ENCODE data around the gene LHX6. TPM values are rescaled to one million over a fixed set of nuclear protein-coding genes. Genes with fewer than 3 reads are reported as not detected.

LHX6 gene
- total RNA-seq, 1 donor from 2014 or later = 0.07 TPM

DNA sequence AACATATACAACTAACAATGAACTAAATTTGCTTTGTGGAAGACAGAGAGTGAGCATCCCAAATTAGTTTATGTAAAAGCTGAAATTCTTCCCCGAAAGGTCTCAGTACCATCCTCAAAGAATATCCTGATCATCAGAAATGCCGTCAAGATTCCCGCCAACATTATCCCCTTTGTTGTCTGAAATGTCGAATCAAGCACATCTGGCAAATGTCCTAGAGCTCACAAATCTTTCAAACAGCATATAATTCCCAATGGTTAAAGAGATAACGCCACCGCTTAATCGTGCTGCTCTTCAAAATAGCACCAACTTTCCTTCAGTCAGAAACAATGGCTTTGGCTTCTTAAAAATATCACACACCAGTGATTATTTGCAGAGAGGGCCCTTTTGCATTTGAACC is 45.3 kb downstream of the LHX6 start:
- no peaks in the 10 kb centered on the region for H3K9me3 Mint-ChIP-seq
- no peaks in the 10 kb centered on the region for H3K36me3 Mint-ChIP-seq (ENCODE audit: low read depth)

DNA sequence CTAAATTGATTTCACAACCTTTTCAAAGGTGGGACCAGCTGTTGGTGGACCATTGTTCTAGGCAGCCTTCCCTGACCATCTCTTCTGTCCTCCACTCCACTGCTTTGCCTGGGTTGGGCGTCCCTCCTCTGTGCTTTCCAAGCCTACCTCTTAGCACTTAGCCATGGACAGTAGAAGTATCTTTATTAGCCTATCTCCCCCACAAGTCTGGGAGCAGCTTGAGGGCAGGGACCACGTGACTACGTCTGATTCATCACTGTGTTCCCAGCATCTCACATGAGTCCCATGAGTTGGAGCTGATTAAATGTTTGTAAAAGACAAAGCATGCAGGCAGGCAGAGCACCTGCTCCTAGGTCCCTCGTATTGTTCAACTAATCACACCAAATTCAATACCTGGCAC is 48.1 kb downstream of the LHX6 start:
- TF ChIP-seq, protein P1, sequence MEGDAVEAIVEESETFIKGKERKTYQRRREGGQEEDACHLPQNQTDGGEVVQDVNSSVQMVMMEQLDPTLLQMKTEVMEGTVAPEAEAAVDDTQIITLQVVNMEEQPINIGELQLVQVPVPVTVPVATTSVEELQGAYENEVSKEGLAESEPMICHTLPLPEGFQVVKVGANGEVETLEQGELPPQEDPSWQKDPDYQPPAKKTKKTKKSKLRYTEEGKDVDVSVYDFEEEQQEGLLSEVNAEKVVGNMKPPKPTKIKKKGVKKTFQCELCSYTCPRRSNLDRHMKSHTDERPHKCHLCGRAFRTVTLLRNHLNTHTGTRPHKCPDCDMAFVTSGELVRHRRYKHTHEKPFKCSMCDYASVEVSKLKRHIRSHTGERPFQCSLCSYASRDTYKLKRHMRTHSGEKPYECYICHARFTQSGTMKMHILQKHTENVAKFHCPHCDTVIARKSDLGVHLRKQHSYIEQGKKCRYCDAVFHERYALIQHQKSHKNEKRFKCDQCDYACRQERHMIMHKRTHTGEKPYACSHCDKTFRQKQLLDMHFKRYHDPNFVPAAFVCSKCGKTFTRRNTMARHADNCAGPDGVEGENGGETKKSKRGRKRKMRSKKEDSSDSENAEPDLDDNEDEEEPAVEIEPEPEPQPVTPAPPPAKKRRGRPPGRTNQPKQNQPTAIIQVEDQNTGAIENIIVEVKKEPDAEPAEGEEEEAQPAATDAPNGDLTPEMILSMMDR (conservative IDR thresholded peaks at IDR 0.05) = no peak
- no peak overlapping the region for H3K4me3 Mint-ChIP-seq
- no peak overlapping the region for H3K27ac Mint-ChIP-seq (ENCODE audit: unreplicated experiment)
- H3K9me3 Mint-ChIP-seq = no peaks in the 10 kb centered on the region
- no peaks in the 10 kb centered on the region for H3K4me1 Mint-ChIP-seq
- no peaks in the 10 kb centered on the region for H3K36me3 Mint-ChIP-seq (ENCODE audit: low read depth)
- no peak for DNase-seq (ENCODE audit: low read depth, low spot score)
- H3K27me3 Mint-ChIP-seq (ENCODE audit: low read depth) = peaks cover 47% of the 10 kb centered on the region

More for the DNA sequence above, 45.3 kb downstream of the LHX6 start:
- Mint-ChIP-seq H3K27me3 (ENCODE audit: low read depth) (peaks cover 28% of the 10 kb centered on the region), H3K27ac (ENCODE audit: unreplicated experiment) (no peak overlapping the region), H3K4me3 (no peak overlapping the region), H3K4me1 (no peaks in the 10 kb centered on the region)
- DNase-seq (ENCODE audit: low read depth, low spot score) = no peak
- TF ChIP-seq, protein P1 (conservative IDR thresholded peaks at IDR 0.05) = no peak

DNA sequence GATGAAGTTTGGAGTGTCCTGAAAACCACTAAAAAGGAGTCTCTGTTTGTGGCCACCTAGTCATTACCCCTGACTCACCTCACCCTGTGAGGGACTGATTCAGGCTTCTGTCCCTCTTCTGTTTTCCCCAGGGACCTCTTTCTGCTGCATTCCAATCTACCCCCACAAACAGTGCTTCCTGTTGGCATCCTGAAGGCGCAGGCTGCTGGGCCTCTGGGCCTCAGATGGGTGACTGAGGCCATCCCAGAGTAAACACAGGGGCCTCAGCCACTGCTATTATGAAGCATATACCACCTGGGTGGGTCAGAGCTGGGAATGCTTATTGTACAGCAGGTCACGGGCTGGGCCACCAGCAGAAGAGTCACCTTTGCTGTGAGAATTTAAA is 49.1 kb downstream of the LHX6 start:
- DNase-seq (ENCODE audit: low read depth, low spot score) = no peak
- Mint-ChIP-seq H3K27me3 (ENCODE audit: low read depth) (peaks cover 56% of the 10 kb centered on the region), H3K36me3 (ENCODE audit: low read depth) (no peaks in the 10 kb centered on the region), H3K9me3 (no peaks in the 10 kb centered on the region), H3K4me1 (no peaks in the 10 kb centered on the region), H3K4me3 (no peak overlapping the region), H3K27ac (ENCODE audit: unreplicated experiment) (no peak overlapping the region)
- TF ChIP-seq, protein P1 (conservative IDR thresholded peaks at IDR 0.05) = no peak

DNA sequence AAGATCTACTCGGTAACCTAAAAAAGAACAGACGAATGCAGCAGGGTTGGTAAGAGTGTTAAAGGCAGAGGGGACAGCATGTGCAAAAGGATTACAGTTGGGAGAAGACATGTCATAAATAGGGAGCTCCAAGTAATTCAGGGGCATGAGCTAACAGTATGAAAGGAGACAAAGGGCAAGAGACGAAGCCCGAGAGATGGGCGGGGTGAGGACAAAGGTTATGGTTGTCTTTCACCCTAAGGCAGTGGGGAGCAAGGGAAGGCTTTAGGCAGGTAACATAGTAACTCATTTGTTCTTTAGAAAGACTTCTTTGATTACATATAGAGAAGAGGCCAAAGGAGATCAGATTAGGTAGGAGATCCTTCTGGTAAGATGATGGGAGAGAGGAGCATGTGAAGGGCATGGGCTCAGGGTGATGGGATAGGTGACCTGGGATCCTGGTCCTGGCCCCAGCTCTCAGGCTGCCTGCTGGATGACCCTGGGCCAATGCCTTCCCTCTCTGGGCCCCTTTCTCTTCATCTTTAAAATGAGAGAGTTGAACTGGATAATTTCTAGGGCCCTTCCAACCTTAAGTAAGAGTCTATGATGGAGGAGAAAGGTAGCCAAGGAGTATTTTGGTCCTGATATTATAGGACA is 49.6 kb downstream of the LHX6 start:
- Mint-ChIP-seq H3K4me3 (no peak overlapping the region), H3K27ac (ENCODE audit: unreplicated experiment) (no peak overlapping the region), H3K36me3 (ENCODE audit: low read depth) (no peaks in the 10 kb centered on the region), H3K9me3 (no peaks in the 10 kb centered on the region), H3K4me1 (no peaks in the 10 kb centered on the region), H3K27me3 (ENCODE audit: low read depth) (peaks cover 59% of the 10 kb centered on the region)
- TF ChIP-seq, protein P1 (conservative IDR thresholded peaks at IDR 0.05) = no peak
- no peak for DNase-seq (ENCODE audit: low read depth, low spot score)

GRCh38 chr9:122176916-122177315 is 51.8 kb downstream of the LHX6 start:
- Mint-ChIP-seq H3K9me3 (no peaks in the 10 kb centered on the region), H3K4me1 (no peaks in the 10 kb centered on the region), H3K27ac (ENCODE audit: unreplicated experiment) (no peak overlapping the region), H3K27me3 (ENCODE audit: low read depth) (peaks cover 60% of the 10 kb centered on the region), H3K4me3 (no peak overlapping the region), H3K36me3 (ENCODE audit: low read depth) (no peaks in the 10 kb centered on the region)
- no peak for DNase-seq (ENCODE audit: low read depth, low spot score)
- TF ChIP-seq, protein P1 (conservative IDR thresholded peaks at IDR 0.05) = no peak

All from neural crest cell (in vitro differentiated cells).